K562 (cell line): ENCODE data around the gene GRAMD4.

Source experiments
- ZC3H11A ChIP-seq: IDR thresholded peaks from 2 replicates; pipeline ENCODE4 v1.6.1; 2012; ENCODE audit warnings: low read depth, low read length, improper control_type of control experiment
- TF ChIP-seq, protein P1 (sequence below), 3 experiments: IDR thresholded peaks in 2 of 3; conservative IDR thresholded peaks in 1 of 3; 2 replicates each; pipeline ENCODE4 v1.5.1; 2011 to 2012; ENCODE audit warnings: low read length in 3 of 3, mild to moderate bottlenecking in 3 of 3, control low read depth in 2 of 3, improper control_type of control experiment in 1 of 3, inconsistent platforms in 1 of 3, low read depth in 1 of 3, mixed read lengths in 1 of 3, moderate library complexity in 1 of 3; ENCODE audit not compliant: insufficient read depth in 2 of 3

DNA sequence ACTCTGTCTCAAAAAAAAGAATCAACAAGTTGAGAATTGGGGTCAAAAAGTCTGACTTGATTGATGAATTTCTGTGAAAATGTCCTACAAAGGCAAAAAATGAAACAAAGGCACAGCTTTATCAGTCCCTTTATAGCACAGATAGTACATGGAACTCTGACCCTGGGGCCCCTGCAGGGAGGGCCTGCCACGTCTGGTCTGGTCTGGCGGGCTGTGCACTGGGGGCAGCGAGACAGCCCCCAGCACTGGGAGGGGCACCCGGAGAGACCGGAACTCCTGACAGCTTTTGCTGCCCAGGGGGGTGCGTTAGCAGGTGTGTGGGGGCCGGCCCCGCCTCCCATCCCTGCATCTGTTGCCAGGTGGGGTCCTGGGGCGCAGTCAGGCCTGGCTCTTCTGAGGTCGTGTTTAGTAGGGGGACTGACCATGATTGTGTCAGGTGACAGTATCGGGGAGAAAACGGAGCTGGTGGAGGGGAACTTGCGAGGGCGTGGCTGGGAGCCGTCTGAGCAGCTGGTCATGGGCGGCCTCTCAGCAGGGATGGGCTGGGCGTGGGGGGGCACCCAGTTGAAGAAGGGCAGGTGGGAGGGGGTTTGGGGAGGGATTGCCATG is 51.7 kb downstream of the GRAMD4 start:
- TF ChIP-seq ZC3H11A = no peak
- TF ChIP-seq, protein P1, sequence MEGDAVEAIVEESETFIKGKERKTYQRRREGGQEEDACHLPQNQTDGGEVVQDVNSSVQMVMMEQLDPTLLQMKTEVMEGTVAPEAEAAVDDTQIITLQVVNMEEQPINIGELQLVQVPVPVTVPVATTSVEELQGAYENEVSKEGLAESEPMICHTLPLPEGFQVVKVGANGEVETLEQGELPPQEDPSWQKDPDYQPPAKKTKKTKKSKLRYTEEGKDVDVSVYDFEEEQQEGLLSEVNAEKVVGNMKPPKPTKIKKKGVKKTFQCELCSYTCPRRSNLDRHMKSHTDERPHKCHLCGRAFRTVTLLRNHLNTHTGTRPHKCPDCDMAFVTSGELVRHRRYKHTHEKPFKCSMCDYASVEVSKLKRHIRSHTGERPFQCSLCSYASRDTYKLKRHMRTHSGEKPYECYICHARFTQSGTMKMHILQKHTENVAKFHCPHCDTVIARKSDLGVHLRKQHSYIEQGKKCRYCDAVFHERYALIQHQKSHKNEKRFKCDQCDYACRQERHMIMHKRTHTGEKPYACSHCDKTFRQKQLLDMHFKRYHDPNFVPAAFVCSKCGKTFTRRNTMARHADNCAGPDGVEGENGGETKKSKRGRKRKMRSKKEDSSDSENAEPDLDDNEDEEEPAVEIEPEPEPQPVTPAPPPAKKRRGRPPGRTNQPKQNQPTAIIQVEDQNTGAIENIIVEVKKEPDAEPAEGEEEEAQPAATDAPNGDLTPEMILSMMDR (IDR thresholded peaks at IDR 0.05 in 2 of 3, conservative IDR thresholded peaks at IDR 0.05 in 1 of 3; ENCODE audit: insufficient read depth in 2 of 3, low read depth in 1 of 3, low read length in 3 of 3) = no peak
